B cell (primary cell): Measurements from ENCODE around the gene KCNF1. TPM values are rescaled to one million over a fixed set of nuclear protein-coding genes. Genes with fewer than 3 reads are reported as not detected.

Source experiments
- ATAC-seq: fragments of 200-7000 bp; cut with Tn5 transposase; one replicate; pipeline ENCODE4 v1.10.0; 2021; ENCODE audit warnings: low read depth, mild to moderate bottlenecking, moderate number of reproducible peaks, moderate library complexity
- CTCF ChIA-PET: fragments of 350-600 bp; sonication (Branson Sonifier 250); formaldehyde crosslinking; loops from one replicate; lab custom pipeline; 2021; ENCODE audit warnings: antibody characterized with exemption, inconsistent platforms; lab: Charles Lee
- POLR2A ChIA-PET: fragments of 350-600 bp; sonication (Branson Sonifier 250); formaldehyde crosslinking; loops from one replicate; lab custom pipeline; 2021; ENCODE audit warnings: antibody characterized with exemption; lab: Charles Lee
- DNase-seq: peaks from one replicate; pipeline ENCODE4 v3.0.0; 2013
- H2AFZ ChIP-seq: 2 replicates; pipeline ENCODE4 v1.6.1; 2012; ENCODE audit warnings: mild to moderate bottlenecking, low read depth, low read length; ENCODE audit not compliant: insufficient read depth, poor library complexity, severe bottlenecking
- H3K27ac ChIP-seq, 2 donors: 1 replicate in 1 of 2; 2 replicates in 1 of 2; pipeline ENCODE4 v1.5.1; 2012 to 2013; ENCODE audit warnings: low read length in 2 of 2, mild to moderate bottlenecking in 2 of 2, moderate library complexity in 1 of 2
- H3K27me3 ChIP-seq, 4 experiments: fragments of 200-600 bp in 1 of 4; sonication (generic) in 1 of 4; replicated peaks in 1 of 4; 1 replicate in 2 of 4; 2 replicates in 2 of 4; pipeline versions ENCODE4 v1.6.1 to v1.7.0; 2013 to 2016; ENCODE audit warnings: low read length in 3 of 4, mild to moderate bottlenecking in 2 of 4, mixed read lengths in 1 of 4, moderate library complexity in 1 of 4; ENCODE audit not compliant: insufficient read depth in 4 of 4, control insufficient read depth in 3 of 4; ENCODE audit errors: control extremely low read depth in 1 of 4
- H3K36me3 ChIP-seq, 2 experiments: replicated peaks in 1 of 2; 1 replicate in 1 of 2; 2 replicates in 1 of 2; pipeline versions ENCODE4 v1.6.1 to v1.7.1; 2013; ENCODE audit warnings: low read length in 1 of 2; ENCODE audit not compliant: insufficient read depth in 2 of 2, control insufficient read depth in 1 of 2; ENCODE audit errors: control extremely low read depth in 1 of 2, extremely low read depth in 1 of 2
- H3K4me1 ChIP-seq, 2 donors: fragments of 200-600 bp in 1 of 2; sonication (generic) in 1 of 2; 1 replicate in 1 of 2; 2 replicates in 1 of 2; pipeline versions ENCODE4 v1.5.1 to v1.6.1; 2013 to 2017; ENCODE audit warnings: low read length in 2 of 2; ENCODE audit not compliant: control insufficient read depth in 2 of 2, insufficient read depth in 2 of 2
- H3K4me2 ChIP-seq: replicated peaks from 2 replicates; pipeline ENCODE3; 2012; ENCODE audit warnings: mild to moderate bottlenecking, low read depth, low read length; ENCODE audit not compliant: poor library complexity, severe bottlenecking
- H3K4me3 ChIP-seq, 5 experiments: fragments of 200-600 bp in 1 of 5; sonication (generic) in 1 of 5; 1 replicate in 3 of 5; 2 replicates in 2 of 5; pipeline versions ENCODE4 v1.5.1 to v1.7.0; 2011 to 2016; ENCODE audit warnings: low read length in 4 of 5, mild to moderate bottlenecking in 4 of 5, low read depth in 2 of 5, control low read depth in 1 of 5, moderate library complexity in 1 of 5; ENCODE audit not compliant: insufficient read depth in 1 of 5; ENCODE audit errors: control extremely low read depth in 1 of 5, extremely low read depth in 1 of 5
- H3K79me2 ChIP-seq: fragments of 200-600 bp; sonication (generic); one replicate; pipeline ENCODE4 v1.6.0; 2016; ENCODE audit warnings: low read length; ENCODE audit not compliant: control insufficient read depth, insufficient read depth
- H3K9ac ChIP-seq: fragments of 200-600 bp; sonication (generic); 2 replicates; pipeline ENCODE4 v1.6.1; 2017; ENCODE audit warnings: mild to moderate bottlenecking, low read length, moderate library complexity
- H3K9me3 ChIP-seq, 3 donors: one replicate each; pipeline versions ENCODE4 v1.6.1 to v1.7.1; 2013; ENCODE audit warnings: low read length in 2 of 3; ENCODE audit not compliant: control insufficient read depth in 2 of 3, insufficient read depth in 1 of 3; ENCODE audit errors: control extremely low read depth in 1 of 3
- H4K20me1 ChIP-seq: 2 replicates; pipeline ENCODE4 v1.6.0; 2012; ENCODE audit warnings: mild to moderate bottlenecking, low read length; ENCODE audit not compliant: insufficient read depth, control insufficient read depth, poor library complexity, severe bottlenecking
- H3K27ac Mint-ChIP-seq: one replicate; pipeline ENCODE4 v1.8.0; 2021; ENCODE audit warnings: mixed read lengths
- H3K27me3 Mint-ChIP-seq: one replicate; pipeline ENCODE4 v1.8.0; 2021; ENCODE audit warnings: mixed read lengths
- H3K4me1 Mint-ChIP-seq: one replicate; pipeline ENCODE4 v1.8.0; 2021; ENCODE audit warnings: mixed read lengths
- H3K4me3 Mint-ChIP-seq: one replicate; pipeline ENCODE4 v1.8.0; 2021; ENCODE audit warnings: mixed read lengths
- H3K9me3 Mint-ChIP-seq: one replicate; pipeline ENCODE4 v1.8.0; 2022; ENCODE audit warnings: mixed read lengths; ENCODE audit not compliant: insufficient read depth
- CTCF ChIP-seq: fragments of 200-600 bp; IDR thresholded peaks from one replicate; pipeline ENCODE4 v1.8.0; 2022; ENCODE audit warnings: antibody characterized with exemption, mild to moderate bottlenecking
- EZH2 ChIP-seq: IDR thresholded peaks from 2 replicates; pipeline ENCODE4 v1.6.1; 2012; ENCODE audit warnings: borderline replicate concordance, low read depth, mild to moderate bottlenecking, moderate library complexity, low read length; ENCODE audit not compliant: insufficient read depth, poor library complexity, severe bottlenecking
- WGBS: methylation state at CpG from one replicate; pipeline ENCODE4 v1.1.5; 2013; ENCODE audit warnings: missing lambda C conversion rate; ENCODE audit not compliant: insufficient coverage; 5-methylcytosine and 5-hydroxymethylcytosine counted together
- intact Hi-C: fragments of 100-400 bp; cut with micrococcal nuclease; formaldehyde crosslinking; loops from one replicate; pipeline ENCODE4 v1.10.0; 2022
- polyA plus RNA-seq: library from polyadenylated mRNA; depleted of rRNA; stranded (reverse); fragments of >200 nt; gene quantifications from 2 replicates; pipeline ENCODE4 v1.2.3, GENCODE V29; 2012
- total RNA-seq, 2 donors: library from RNA; stranded (reverse); fragments of 120-200 nt in 1 of 2; gene quantifications; 1 replicate in 1 of 2; 2 replicates in 1 of 2; pipeline versions ENCODE4 v1.2.3 to v1.2.4, GENCODE V29; 2013 to 2022

The KCNF1 gene
- total and polyA plus RNA-seq, 2 donors (not counting 1 experiment from before 2014, with no cell fraction given) = not detected

GRCh38 chr2:10880586-10881321 is 31.0 kb upstream of the KCNF1 start:
- Histone ChIP-seq H4K20me1 (no peaks in the 10 kb centered on the region), H3K27ac (no peak overlapping the region), H2AFZ (no peak overlapping the region), H3K27me3 (no peaks in the 10 kb centered on the region), H3K4me3 (peak overlapping the region in 1 of 5 experiments; percentile 18), H3K79me2 (no peaks in the 10 kb centered on the region), H3K4me2 (no peak overlapping the region), H3K36me3 (no peaks in the 10 kb centered on the region), H3K9me3 (no peaks in the 10 kb centered on the region), H3K4me1 (no peaks in the 10 kb centered on the region), H3K9ac (no peak overlapping the region)
- ATAC-seq (no peak), DNase-seq (no peak)
- H3K4me1 Mint-ChIP-seq = no peaks in the 10 kb centered on the region
- POLR2A ChIA-PET = no interaction called here
- no peak overlapping the region for H3K4me3 Mint-ChIP-seq
- CTCF ChIA-PET = no interaction called here
- H3K9me3 Mint-ChIP-seq = no peaks in the 10 kb centered on the region
- intact Hi-C loops = no loop called here
- H3K27me3 Mint-ChIP-seq = peaks cover 34% of the 10 kb centered on the region
- TF ChIP-seq EZH2 = no peak
- TF ChIP-seq CTCF = no peak
- no peak overlapping the region for H3K27ac Mint-ChIP-seq
- WGBS = 90% methylated on average over 14 of the region's 20 CpGs

GRCh38 chr2:10882568-10882967 is 29.2 kb upstream of the KCNF1 start:
- Mint-ChIP-seq H3K9me3 (no peaks in the 10 kb centered on the region), H3K27me3 (peaks cover 26% of the 10 kb centered on the region), H3K4me1 (no peaks in the 10 kb centered on the region), H3K4me3 (no peak overlapping the region), H3K27ac (no peak overlapping the region)
- Histone ChIP-seq H3K27ac (no peak overlapping the region), H3K4me2 (no peak overlapping the region), H3K4me3 (no peak overlapping the region), H3K79me2 (no peaks in the 10 kb centered on the region), H3K9me3 (no peaks in the 10 kb centered on the region), H3K9ac (no peak overlapping the region), H3K27me3 (no peaks in the 10 kb centered on the region), H2AFZ (no peak overlapping the region), H3K36me3 (no peaks in the 10 kb centered on the region), H3K4me1 (no peaks in the 10 kb centered on the region), H4K20me1 (no peaks in the 10 kb centered on the region)
- no peak for DNase-seq
- TF ChIP-seq CTCF (no peak), EZH2 (no peak)
- CTCF ChIA-PET = no interaction called here
- no peak for ATAC-seq
- WGBS = 100% methylated on average over 1 of the region's 3 CpGs
- intact Hi-C loops = no loop called here
- POLR2A ChIA-PET = no interaction called here
